NB4 (cell line): ENCODE results near the gene SOD1.

ENCODE experiments used
- MYC ChIP-seq: IDR thresholded peaks from 2 replicates; pipeline ENCODE4 v1.6.1; 2011; ENCODE audit warnings: low read depth, low read length
- POLR2A ChIP-seq: IDR thresholded peaks from 2 replicates; pipeline ENCODE4 v1.6.1; 2011; ENCODE audit warnings: mild to moderate bottlenecking; ENCODE audit not compliant: insufficient read length; ENCODE audit errors: extremely low read depth
- TF ChIP-seq, protein P1 (sequence below): IDR thresholded peaks from one replicate; pipeline ENCODE4 v1.5.1; 2012; ENCODE audit warnings: low read depth, low read length

- TF ChIP-seq POLR2A (no peak), MYC (no peak)
- TF ChIP-seq, protein P1, sequence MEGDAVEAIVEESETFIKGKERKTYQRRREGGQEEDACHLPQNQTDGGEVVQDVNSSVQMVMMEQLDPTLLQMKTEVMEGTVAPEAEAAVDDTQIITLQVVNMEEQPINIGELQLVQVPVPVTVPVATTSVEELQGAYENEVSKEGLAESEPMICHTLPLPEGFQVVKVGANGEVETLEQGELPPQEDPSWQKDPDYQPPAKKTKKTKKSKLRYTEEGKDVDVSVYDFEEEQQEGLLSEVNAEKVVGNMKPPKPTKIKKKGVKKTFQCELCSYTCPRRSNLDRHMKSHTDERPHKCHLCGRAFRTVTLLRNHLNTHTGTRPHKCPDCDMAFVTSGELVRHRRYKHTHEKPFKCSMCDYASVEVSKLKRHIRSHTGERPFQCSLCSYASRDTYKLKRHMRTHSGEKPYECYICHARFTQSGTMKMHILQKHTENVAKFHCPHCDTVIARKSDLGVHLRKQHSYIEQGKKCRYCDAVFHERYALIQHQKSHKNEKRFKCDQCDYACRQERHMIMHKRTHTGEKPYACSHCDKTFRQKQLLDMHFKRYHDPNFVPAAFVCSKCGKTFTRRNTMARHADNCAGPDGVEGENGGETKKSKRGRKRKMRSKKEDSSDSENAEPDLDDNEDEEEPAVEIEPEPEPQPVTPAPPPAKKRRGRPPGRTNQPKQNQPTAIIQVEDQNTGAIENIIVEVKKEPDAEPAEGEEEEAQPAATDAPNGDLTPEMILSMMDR = no peak
Observed at GRCh38 chr21:31636874-31637273, 22.6 kb upstream of the SOD1 start.
